CD4-positive, alpha-beta T cell treated with Interleukin-6 for 4 hours (primary cell): ENCODE data around the gene B3GALT6.
A peak's percentile ranks its signal among the peaks of the same experiment; 100 is the strongest.

Experiments used
- DNase-seq: peaks from one replicate; pipeline ENCODE4 v3.0.0-alpha.2; 2020; ENCODE audit warnings: mixed read lengths

Gene B3GALT6

DNA sequence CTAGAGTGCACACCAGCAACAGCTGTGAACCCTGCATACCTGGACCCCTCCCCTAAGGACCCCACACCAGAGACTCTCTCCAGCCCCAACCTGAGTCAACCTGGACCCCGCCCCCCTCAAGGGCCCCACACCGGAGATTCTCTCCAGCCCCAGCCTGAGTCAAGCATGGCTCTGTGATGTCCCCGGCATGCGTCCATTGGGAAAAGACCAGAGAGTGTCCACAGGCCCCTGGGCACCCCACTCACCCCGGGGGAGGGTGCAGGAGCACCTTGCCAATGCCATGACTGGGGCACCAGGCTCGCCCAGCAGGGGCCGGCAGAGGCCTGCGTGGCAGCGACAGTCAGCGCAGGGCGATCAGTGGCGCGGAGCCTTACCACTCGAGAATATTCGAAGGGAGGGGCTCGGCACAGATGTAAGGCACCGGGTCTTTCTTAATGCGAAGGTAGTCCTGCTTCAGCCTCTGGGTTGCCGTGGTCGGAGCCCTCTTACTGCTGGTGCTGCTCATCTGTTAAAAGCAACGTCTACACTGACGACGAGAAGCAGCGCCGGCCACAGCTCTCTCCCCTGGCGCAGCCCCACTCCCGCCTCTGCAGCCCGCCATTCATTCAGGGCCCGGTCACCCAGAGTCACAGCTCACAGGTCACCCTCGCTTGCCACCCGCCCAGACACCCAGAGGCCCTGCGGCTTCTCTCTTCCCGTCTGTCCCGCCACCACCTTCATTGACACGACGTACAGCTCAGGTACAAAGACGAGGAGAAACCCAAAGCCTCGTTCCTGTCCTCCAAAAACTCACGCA, 35.6 kb downstream of the B3GALT6 start:
- DNase-seq, result no peak

DNA sequence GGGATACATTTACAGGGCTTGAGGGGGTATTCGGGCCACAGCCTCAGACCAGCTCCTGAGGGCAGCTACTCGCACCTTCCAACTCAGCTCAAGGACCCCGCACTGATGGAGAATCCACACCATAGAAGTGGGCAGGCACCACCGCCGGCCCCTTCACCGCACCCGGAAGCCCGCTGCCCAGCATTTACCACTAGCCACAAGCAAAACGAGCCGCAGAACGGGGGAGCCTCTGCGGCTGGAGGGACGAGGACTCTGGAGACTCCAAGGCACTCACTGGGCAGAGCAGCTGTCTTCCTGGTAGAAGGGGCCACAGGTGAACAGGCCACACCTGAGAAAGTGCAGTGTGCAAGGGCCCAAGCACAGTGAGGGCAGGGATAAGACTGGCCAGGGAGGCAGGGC, 36.2 kb downstream of the B3GALT6 start:
- no peak for DNase-seq

DNA sequence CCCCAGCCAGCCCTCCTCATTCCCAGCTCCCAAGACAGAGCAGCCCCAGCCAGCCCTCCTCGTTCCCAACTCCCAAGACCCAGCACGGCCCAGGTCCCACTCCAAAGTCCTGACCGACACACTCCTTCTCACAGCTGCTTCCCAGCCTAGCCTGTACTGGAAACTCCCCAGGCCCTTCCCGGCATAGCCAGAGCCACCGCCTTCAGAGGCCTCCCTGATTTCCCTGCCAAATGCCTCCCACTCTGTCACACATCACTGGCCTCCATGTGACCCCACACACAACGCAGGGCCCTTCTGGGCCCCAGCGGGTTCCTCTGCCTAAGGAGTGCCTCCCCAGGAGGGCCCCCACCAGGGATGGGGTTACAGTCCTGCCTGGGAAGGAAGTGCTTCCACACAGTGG, 38.8 kb downstream of the B3GALT6 start:
- no peak for DNase-seq

DNA sequence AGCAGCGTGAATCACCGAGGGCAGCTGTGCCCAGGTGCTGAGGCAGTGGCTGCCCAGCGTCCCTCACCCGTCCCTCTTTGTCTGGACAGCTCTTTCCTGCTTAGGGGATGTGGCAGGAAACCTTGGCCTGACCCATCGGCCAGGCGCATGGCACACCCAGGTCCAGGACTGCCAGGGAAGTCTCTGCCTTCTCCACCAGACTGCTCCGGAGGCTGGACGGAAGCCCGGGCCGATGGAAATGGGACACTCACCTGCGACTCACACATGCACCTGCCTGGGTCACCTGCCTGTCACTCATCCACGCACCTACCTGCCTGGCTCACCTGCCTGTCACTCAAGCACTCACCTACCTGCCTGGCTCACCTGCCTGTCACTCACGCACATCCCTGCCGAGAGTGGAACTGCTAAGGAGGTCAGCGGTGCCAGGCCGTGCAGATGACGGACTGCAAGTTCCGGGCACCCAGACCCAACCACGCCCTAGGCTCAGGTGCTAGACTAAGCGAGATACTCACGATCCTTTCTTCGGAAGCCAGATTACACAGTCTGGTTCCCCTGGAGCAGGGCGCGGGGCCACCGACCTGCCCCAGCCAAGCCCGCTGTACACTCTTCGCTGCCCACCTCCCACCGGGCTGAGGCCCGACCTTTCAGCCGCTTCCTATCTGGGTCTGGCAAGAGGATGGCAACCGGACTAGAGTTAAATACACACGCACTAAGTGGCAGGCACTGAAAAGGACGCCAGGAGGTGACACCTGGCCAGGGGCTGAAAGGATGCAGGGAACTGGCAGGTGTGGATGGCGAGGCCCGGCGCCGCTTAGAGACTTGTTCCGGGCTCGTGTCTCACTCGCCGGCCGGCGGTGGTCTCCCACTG, 40.5 kb downstream of the B3GALT6 start:
- DNase-seq, result no peak

DNA sequence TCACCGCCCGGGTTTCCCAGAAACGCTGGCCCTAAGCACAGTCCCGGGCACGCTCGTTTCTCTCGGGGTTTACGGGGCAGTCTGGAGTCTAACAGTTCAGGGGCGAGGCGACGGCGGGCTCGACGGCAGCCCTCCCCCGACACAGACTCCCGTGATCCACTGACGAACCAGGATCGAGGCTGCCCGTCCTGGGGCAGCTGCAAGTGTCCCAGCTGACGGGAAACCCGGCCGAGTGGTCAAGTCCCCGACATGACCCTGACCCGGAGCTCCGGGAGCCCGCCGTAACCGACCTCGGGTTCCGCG, 41.1 kb downstream of the B3GALT6 start:
- DNase-seq, result no peak

DNA sequence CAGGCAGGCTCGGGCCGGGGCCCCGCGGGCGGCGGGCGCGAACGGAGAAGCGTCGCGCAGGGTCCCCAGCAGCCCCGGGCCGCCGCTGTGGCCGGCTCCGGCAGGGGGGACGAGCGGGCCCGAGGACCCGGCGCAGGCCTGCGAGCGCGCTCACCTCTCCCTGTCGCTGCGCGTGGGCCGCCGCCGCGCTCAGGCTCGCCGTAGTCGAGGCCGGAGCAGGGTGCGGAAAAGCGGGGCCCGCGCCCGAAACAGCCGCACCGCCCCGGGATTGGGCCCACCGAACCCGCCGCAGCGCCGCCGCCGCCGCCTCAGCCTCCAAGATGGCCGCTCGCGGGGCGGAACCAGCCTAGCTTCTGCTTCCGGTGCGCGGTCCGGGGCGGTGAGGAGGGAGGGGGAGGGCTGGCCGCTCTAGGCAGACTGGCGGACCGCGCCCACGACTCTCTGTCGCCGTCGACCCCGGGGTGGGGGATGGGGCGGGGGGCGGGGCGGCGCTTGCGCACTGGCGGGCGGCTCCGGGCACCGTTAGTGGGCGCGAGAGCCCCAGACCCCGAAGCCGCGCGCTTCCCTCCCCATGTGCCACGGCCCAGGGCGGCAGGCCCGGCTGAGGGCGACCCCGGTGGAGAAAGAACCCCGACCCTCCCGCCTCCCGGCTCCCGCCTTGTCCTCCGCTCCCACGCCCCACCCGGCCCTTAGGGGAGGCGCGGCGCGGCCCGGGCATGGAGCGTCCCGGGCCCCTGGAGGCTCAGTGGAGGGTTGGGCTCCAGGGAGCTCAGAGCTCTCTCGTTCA, 41.7 kb downstream of the B3GALT6 start, which contains the start of gene UBE2J2:
UBE2J2 (minus strand) TSS at position 343 of the 787 bp plus-strand sequence. CDS start 5,862 bp downstream, outside the sequence.
- peak; percentile 95 for DNase-seq

DNA sequence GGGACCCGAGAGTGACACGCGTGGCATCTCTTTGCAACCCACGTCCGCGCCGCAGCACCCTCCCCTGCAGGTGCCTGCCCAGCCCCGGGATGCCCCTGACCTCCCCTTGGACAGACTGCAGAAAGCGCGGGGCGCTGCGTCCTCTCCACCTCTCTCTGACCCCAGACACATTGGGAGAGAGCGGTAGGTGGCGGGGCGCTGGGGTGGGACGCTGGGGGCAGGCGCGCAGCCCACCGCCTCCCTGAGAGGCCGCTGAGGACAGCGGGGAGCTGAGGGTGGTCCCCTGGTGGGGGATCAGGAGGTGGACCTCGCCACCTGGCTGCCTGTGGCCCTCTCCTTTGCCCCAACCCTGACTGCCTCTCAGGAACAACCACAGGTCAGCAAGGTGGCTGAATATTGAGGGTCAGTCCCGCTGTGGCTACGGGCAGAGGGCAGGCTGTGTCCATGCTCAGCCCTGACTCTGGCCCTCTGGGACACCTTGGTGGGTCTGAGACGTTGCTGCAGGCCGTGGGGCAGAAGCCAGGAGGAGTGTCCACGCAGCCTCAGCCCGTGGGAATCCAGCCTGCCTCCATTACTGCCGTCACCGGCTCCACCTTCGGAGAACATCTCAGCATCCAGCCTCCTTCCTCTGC, 42.4 kb downstream of the B3GALT6 start:
- DNase-seq, result no peak

DNA sequence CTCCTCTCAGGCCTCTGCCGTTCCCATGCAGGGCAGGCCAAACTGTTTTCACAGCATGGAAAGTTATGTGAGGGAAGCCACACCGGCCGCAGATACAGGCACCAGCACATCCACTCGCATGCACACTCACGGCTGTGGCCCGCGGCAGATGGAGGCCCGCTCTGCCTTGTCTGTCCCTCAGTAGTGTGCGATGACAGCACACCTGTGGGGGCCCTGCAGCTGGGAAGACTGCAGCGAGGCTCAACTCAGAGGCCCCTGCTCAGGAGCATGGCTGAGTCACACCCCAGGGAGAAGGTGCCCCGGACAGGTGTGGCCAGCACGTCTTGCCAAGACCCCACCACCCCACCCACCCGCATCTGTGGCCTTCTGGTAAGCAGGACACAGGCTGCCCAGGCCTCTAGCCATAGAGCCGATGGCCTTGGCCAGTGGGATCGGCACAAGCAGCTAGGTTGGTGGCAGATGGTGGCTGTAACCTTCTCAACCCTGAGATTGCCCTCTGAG, 42.9 kb downstream of the B3GALT6 start:
- DNase-seq, result no peak

DNA sequence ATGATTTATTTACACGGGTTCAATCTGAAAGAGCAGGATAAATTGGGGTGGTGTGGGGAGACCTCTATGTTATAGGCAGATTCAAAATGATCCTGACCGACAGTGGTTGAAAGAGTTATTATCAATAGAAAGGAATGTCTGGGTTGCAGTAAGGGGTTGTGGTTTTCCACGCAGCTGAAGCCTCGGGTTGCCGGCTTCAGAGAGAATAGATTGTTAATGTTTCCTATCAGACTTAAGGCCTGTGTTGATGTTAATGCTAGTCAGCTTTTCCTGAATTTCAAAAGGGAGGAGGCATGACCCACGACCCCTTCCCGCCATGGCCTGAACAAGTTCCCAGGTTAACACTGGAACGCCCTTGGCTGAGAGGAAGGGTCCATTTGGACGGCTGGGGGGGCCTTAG, 43.8 kb downstream of the B3GALT6 start:
- no peak for DNase-seq

DNA sequence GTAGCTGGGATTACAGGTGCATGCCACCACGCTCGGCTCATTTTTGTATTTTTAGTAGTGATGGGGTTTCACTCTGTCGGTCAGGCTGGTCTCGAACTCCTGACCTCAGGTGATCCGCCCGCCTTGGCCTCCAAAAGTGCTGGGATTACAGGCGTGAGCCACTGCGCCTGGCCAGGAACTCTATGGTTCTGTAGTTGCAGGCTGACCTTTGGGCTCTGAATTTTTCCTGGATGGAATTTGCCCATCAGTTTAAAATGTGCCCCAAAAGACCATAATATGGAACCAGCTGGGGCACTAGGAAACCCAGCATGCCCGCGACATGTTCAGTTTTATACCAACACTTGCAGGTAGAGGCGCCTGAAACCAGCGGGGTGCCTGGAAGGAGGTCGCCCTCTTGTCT, 46.6 kb downstream of the B3GALT6 start:
- DNase-seq, result no peak

DNA sequence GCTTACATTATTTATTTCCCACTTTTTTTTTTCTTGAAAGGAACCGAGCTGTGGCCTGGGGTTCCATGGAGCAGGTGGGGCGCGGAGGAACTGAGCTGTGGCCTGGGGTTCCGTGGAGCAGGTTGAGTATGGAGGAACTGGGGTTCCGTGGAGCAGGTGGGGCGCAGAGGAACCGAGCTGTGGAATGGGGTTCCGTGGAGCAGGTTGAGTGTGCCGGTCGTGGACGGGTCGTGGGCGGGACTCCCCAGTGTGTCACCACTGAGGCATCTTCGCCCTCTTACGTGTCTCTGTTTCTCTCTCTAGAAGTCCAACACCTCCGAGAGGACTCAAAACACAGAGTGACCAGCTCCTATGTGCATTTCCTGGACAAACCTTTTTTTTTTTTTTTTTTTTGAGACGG, 47.0 kb downstream of the B3GALT6 start:
- DNase-seq, result no peak

DNA sequence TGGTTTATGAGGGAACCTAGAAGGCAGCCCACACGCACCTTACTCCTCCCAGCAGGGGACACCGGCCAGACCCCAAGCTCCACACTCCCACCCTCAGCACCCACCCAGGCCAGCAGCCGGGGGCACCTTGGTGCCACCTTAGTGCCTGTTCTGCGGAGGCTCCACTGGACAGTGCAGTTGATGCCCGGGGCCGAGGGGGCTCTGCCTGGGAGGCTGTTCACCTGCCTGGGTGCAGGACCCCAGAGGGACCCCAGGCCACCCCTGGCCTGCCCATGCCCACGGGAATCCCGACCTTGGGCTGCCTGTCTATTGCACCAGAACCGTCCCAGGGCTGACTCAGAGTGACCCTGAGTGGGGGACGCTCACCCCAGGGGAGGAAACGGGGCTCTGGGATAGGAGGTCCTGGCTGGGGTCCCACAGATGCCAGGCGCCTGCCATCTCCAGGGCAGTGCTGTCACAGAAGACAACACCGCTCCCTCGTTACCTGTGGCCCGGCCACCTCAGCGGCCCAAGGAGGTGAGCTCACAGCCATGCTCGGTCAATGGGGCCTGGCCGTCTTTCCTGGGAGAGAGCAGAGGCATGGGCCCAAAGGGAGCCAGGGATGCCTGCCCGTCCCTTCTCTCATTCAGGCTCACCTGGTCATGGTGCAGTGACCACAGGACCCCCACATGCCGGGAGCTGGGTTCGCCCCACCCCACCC, 48.9 kb downstream of the B3GALT6 start:
- no peak for DNase-seq

DNA sequence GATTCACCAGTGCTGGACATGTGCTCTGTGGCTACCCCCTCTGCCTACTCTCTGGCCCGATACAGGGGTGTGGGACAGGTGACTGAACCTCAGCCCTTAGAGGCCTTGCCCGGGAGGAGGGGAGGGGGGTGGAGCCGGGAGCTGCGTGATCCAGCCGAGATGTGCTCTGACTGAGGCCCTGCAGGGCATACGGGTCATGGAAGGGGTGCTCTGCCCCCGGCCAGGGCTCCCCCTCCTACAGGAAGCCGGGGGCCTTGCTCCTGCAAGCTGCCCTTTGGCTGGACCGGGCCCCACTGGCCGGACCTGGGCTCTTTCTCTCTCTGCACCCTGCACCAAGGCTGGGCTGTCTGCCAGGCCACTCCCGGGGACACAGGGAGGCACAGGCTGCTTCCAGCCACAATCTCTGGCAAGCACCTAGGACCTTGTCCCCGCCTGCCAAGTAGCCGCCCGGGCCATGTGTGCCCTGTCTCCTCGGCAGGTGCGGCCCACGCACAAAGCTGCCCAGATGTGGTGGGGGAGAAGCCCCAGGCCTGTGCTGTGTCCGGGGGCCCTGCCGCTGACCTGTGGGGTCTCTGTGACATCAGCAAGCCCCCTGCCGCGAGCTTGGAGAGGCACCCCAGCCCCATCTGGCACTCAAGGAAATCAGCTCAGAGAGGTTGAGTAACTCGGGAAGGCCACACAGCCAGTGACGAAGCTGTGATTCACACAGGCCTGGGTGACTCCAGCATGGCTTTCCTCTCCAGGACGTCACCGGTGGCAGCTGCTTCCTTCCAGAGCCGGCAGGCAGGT, 49.7 kb downstream of the B3GALT6 start:
- no peak for DNase-seq

DNA sequence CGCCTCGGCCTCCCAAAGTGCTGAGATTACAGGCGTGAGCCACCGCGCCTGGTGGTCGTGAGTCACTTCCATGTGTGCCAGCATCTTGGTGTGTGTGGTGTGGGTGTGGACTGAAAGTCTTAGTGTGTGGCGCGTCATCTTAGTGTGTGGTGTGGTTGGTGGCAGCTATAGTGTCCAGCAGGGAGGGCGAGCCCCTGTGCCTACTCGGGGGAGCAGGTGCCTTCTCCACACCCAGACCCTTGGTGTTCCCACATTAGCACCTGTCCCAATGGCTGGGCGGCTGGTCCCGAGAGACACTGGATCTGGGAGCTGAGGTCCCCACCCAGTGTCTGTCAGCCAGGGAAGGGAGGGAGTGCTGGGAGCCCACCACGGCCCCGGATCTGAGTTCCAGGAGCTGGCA, 51.0 kb downstream of the B3GALT6 start:
- DNase-seq, result no peak

DNA sequence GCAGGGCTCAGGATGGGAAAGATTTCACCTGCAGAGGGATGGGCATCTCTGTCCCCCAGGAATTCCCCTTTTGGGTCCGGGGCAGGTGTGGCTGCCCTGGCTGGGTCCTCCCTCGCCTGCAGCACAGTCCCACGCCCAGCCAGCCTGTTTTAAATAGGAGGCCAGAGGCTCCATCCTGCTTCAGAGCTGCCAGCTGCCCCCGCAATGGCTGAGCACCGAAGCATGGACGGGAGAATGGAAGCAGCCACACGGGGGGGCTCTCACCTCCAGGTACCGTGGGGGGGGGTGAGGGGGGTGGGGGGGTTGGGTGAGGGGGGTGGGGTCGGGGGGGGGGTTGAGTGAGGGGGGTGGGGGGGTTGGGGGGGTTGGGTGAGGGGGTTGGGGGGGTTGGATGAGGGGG, 51.8 kb downstream of the B3GALT6 start:
- no peak for DNase-seq
